ENCODE results near the gene HCCS. TPM values are rescaled to one million over a fixed set of nuclear protein-coding genes. Genes with fewer than 3 reads are reported as not detected.

HCCS gene
- total and polyA plus RNA-seq, 2 of the 13 experiments (the other 11 are each of a cell fraction or from before 2014, with no cell fraction given): 15.4 to 16.7 TPM

DNA sequence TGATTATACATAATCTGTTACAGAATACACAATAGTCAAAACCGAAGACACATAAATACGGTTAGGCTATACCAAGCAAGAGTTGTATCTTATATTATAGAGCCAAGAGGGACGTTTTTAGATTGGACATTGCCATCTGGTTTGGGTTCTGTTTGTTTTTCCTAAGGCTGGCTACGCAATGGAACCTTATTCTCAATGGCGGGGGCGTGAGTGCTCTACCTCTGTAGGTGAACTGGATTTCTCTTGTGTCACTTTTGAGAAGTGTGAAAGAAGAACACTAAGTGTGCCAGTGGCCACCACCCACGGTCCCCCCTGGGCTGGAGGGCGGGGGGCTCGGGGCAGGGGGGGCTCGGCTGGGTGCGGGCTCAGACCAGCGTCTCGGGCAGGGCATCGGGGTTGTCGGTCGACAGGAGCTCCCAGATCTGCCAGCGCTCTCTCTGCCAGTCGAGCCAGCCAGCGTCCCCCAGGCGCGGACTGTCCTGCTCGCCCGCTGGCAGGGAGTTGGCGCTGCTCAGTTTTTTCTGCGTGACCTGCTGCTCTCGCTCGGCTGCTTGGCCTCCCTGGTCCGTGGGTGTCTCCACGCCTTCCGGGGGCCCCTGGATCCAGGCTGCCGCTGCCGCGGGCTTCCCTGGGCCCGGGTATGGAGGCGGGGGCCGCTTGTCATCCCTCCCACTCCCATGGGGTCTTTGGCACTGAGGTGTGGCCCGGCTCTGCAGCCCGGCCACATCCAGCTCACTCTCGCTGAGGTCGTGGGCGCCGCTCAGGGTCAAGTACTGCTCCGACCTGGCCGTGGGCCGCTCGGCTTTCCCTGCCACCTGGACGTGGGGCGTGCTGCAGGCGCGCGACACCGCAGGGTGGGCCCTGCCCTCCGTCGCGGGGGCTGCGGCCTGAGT lies 27.6 kb downstream of the HCCS start (continued):
- TF ChIP-seq, protein P1, sequence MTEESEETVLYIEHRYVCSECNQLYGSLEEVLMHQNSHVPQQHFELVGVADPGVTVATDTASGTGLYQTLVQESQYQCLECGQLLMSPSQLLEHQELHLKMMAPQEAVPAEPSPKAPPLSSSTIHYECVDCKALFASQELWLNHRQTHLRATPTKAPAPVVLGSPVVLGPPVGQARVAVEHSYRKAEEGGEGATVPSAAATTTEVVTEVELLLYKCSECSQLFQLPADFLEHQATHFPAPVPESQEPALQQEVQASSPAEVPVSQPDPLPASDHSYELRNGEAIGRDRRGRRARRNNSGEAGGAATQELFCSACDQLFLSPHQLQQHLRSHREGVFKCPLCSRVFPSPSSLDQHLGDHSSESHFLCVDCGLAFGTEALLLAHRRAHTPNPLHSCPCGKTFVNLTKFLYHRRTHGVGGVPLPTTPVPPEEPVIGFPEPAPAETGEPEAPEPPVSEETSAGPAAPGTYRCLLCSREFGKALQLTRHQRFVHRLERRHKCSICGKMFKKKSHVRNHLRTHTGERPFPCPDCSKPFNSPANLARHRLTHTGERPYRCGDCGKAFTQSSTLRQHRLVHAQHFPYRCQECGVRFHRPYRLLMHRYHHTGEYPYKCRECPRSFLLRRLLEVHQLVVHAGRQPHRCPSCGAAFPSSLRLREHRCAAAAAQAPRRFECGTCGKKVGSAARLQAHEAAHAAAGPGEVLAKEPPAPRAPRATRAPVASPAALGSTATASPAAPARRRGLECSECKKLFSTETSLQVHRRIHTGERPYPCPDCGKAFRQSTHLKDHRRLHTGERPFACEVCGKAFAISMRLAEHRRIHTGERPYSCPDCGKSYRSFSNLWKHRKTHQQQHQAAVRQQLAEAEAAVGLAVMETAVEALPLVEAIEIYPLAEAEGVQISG (CRISPR knock-in tag; IDR thresholded peaks at IDR 0.05): no peak
- TF ChIP-seq ZNF879 (CRISPR knock-in tag; IDR thresholded peaks at IDR 0.05) (no peak), ZNF337 (CRISPR knock-in tag; IDR thresholded peaks at IDR 0.05; ENCODE audit: borderline replicate concordance, low read depth) (no peak)

DNA sequence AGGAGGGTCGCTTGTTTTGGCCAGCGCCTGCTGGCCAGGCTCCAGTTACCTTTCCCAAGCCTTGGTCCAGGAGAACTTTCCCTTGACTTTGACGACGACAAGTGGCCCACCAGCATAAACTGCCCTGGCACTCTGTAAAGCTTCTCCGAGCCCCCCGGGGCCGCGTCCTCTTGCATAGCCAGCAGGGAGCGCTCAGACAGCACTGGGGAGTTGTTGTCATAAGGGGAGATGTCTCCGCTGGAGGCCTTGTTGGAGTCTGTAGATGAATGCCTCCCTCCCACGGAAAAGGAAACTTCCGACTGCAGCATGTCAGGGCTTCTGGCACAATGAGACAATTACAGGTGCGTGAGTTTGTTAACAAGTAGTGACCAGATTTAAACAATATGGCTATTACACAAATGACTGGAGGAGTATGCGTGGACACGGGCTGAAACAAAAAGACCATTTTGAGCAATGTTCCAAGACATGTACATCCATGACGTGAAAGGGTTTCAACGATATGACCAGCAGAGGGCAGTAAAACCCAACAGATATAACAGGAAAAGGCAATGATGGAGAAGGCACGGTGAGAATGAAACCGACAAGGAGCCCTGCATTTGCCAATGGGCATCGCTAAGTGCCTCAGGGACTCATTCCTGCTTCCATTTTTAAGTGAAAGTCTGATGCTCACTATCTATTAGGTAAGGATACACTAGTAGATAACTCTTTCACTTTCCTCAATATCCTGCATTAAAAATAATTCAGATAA lies 33.0 kb downstream of the HCCS start:
- Histone ChIP-seq H3K4me2 (ENCODE audit: low read depth, low read length) (peak overlapping the region; percentile 23; the same call in 1 of the 2 replicates), H3K79me2 (ENCODE audit: insufficient read depth, low read length) (no peaks in the 10 kb centered on the region), H2AFZ (ENCODE audit: low read length) (no peak overlapping the region), H3K9me3 (ENCODE audit: low read length) (no peaks in the 10 kb centered on the region), H3K27ac (ENCODE audit: extremely low read length, insufficient read depth, low read length) (no peak overlapping the region), H3K4me1 (ENCODE audit: insufficient read depth, low read length) (no peaks in the 10 kb centered on the region), H3K27me3 (ENCODE audit: control insufficient read depth in 1 of 2, insufficient read depth in 2 of 2, low read length in 2 of 2) (no peaks in the 10 kb centered on the region; a peak in 1 of 5 replicates), H4K20me1 (ENCODE audit: insufficient read depth, low read length) (no peaks in the 10 kb centered on the region), H3K9ac (ENCODE audit: insufficient read depth, low read depth, low read length) (no peak overlapping the region), H3K36me3 (replicated peaks in 1 of 2; ENCODE audit: control insufficient read depth in 1 of 2, insufficient read depth in 2 of 2, low read length in 2 of 2) (no peaks in the 10 kb centered on the region), H3K4me3 (replicated peaks in 1 of 3; ENCODE audit: insufficient read depth in 1 of 3, low read depth in 2 of 3, low read length in 3 of 3) (no peak overlapping the region)
- WGBS (ENCODE audit: low lambda C conversion rate): 21% methylated on average over 15 of the region's 20 CpGs
- intact Hi-C loops (cut with micrococcal nuclease; ENCODE audit: unreplicated experiment) (loop anchor here (10.0 kb wide), 1 partner anchor 241 kb away; no protein-coding TSS in a partner anchor), in situ Hi-C loops (cut with HindIII; ENCODE audit: extremely low pct_ligation_motif_present, low pct_unique_long_range_greater_than_20kb) (loop anchor here (25.0 kb wide), 1 partner anchor 618 kb away; the partner anchor contains the start of gene MSL3)
- peak; percentile 85 for ATAC-seq
- CTCF ChIA-PET (ENCODE audit: low intra/inter-chr PET ratio, low total read pairs): interaction anchor here (1.2 to 1.3 kb wide), 2 partner anchors 389 to 954 kb away, joined by 4 to 5 read pairs; no protein-coding TSS in a partner anchor
- peak; percentile 55 for DNase-seq (ENCODE audit: low spot score)
- BruUV-seq (replicated peaks): no TSS peak
- POLR2A ChIA-PET: no interaction called here
- FAIRE-seq: peak; percentile 74
- TF ChIP-seq ARID4A (CRISPR knock-in tag; IDR thresholded peaks at IDR 0.05; ENCODE audit: borderline replicate concordance) (no peak), STAG1 (CRISPR knock-in tag; IDR thresholded peaks at IDR 0.05) (peak; percentile 60), ZNF30 (CRISPR knock-in tag; IDR thresholded peaks at IDR 0.05) (no peak), SMC3 (IDR thresholded peaks at IDR 0.05; ENCODE audit: low read length) (peak; percentile 13; the same call in 1 of the 2 replicates), MZF1 (CRISPR knock-in tag; IDR thresholded peaks at IDR 0.05; ENCODE audit: borderline replicate concordance) (no peak), CREB1 (IDR thresholded peaks at IDR 0.05) (0 out of 2 replicates have a peak, but pooled peaks have one; percentile 27), CREB1 (CRISPR knock-in tag; IDR thresholded peaks at IDR 0.05) (0 out of 2 replicates have a peak, but pooled peaks have one; percentile 19)
- TF ChIP-seq, protein P2, sequence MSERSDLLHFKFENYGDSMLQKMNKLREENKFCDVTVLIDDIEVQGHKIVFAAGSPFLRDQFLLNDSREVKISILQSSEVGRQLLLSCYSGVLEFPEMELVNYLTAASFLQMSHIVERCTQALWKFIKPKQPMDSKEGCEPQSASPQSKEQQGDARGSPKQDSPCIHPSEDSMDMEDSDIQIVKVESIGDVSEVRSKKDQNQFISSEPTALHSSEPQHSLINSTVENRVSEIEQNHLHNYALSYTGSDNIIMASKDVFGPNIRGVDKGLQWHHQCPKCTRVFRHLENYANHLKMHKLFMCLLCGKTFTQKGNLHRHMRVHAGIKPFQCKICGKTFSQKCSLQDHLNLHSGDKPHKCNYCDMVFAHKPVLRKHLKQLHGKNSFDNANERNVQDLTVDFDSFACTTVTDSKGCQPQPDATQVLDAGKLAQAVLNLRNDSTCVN (CRISPR knock-in tag; IDR thresholded peaks at IDR 0.05; ENCODE audit: borderline replicate concordance): no peak

All from HepG2 (cell line).